HepG2 (cell line): ENCODE data around the gene NPHP4.

Source experiments
- CEBPB ChIP-seq: IDR thresholded peaks from 2 replicates; pipeline ENCODE4 v1.6.1; 2011; ENCODE audit warnings: low read depth, low read length, improper control_type of control experiment, borderline replicate concordance
- FIP1L1 ChIP-seq: fragments of 200-400 bp; formaldehyde crosslinking; IDR thresholded peaks from 2 replicates; pipeline ENCODE4 v1.6.1; 2018; ENCODE audit warnings: low read depth, mild to moderate bottlenecking, low read length, moderate library complexity, borderline replicate concordance; ENCODE audit not compliant: insufficient read depth
- IKZF1 ChIP-seq: fragments of 450-650 bp; IDR thresholded peaks from 2 replicates; pipeline ENCODE4 v1.7.1; 2016
- JUN ChIP-seq: sonication (generic); formaldehyde crosslinking; IDR thresholded peaks from 2 replicates; pipeline ENCODE4 v1.4.0; 2020; ENCODE audit warnings: mild to moderate bottlenecking, missing genetic modification reagents
- RAD21 ChIP-seq: fragments of 450-650 bp; formaldehyde crosslinking; IDR thresholded peaks from 2 replicates; pipeline ENCODE4 v1.5.0; 2020; ENCODE audit warnings: mild to moderate bottlenecking
- SMARCC2 ChIP-seq: fragments of 450-650 bp; IDR thresholded peaks from 2 replicates; pipeline ENCODE4 v1.6.1; 2017; ENCODE audit warnings: antibody characterized with exemption, mild to moderate bottlenecking
- SP1 ChIP-seq, 2 experiments: fragments of 450-650 bp in 1 of 2; sonication (generic) in 1 of 2; formaldehyde crosslinking in 1 of 2; IDR thresholded peaks; 2 replicates each; pipeline versions ENCODE4 v1.4.0 to v1.6.1; 2016 to 2020; ENCODE audit warnings: missing genetic modification reagents in 1 of 2
- ZNF350 ChIP-seq: sonication (generic); formaldehyde crosslinking; IDR thresholded peaks from 2 replicates; pipeline ENCODE4 v1.4.0; 2020; ENCODE audit warnings: mild to moderate bottlenecking, low read depth, missing genetic modification reagents, borderline replicate concordance
- TF ChIP-seq, protein P1 (sequence below): sonication (generic); formaldehyde crosslinking; IDR thresholded peaks from 2 replicates; pipeline ENCODE4 v1.5.0; 2020; ENCODE audit warnings: mild to moderate bottlenecking, missing genetic modification reagents, moderate library complexity
- TF ChIP-seq, protein P2 (sequence below): conservative IDR thresholded peaks from 2 replicates; pipeline ENCODE4 v1.6.1; 2018; ENCODE audit warnings: missing genetic modification reagents
- TF ChIP-seq, protein P3 (sequence below): IDR thresholded peaks from 2 replicates; pipeline ENCODE4 v1.6.1; 2016; ENCODE audit warnings: low read depth, missing genetic modification reagents, missing compliant biosample characterization

DNA sequence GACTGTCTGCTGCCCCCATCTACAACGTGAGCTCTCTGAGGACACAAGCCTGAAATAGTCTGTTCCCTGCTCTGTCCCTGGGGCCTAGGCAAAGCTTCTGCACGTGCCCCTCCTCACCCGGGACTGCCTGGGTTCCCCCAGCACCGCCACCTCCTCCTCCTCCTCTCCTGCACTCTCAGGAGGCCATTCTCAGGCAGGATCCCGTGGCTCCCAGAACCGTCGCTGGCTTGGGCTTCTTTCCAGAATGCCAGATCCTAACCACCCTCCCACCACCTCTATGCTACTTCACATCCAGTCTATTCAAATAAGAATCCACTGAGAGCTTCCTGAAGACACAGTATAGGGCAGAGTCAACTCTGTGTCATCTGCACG is 11.2 kb downstream of the NPHP4 start:
- TF ChIP-seq FIP1L1 (no peak), JUN (no peak), RAD21 (no peak), ZNF350 (CRISPR knock-in tag) (no peak), SP1 (IDR thresholded peaks at IDR 0.05) (no peak), SP1 (CRISPR knock-in tag; IDR thresholded peaks at IDR 0.05) (no peak), IKZF1 (no peak), SMARCC2 (no peak), CEBPB (no peak)
- TF ChIP-seq, protein P1, sequence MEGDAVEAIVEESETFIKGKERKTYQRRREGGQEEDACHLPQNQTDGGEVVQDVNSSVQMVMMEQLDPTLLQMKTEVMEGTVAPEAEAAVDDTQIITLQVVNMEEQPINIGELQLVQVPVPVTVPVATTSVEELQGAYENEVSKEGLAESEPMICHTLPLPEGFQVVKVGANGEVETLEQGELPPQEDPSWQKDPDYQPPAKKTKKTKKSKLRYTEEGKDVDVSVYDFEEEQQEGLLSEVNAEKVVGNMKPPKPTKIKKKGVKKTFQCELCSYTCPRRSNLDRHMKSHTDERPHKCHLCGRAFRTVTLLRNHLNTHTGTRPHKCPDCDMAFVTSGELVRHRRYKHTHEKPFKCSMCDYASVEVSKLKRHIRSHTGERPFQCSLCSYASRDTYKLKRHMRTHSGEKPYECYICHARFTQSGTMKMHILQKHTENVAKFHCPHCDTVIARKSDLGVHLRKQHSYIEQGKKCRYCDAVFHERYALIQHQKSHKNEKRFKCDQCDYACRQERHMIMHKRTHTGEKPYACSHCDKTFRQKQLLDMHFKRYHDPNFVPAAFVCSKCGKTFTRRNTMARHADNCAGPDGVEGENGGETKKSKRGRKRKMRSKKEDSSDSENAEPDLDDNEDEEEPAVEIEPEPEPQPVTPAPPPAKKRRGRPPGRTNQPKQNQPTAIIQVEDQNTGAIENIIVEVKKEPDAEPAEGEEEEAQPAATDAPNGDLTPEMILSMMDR (CRISPR knock-in tag): no peak
- TF ChIP-seq, protein P2, sequence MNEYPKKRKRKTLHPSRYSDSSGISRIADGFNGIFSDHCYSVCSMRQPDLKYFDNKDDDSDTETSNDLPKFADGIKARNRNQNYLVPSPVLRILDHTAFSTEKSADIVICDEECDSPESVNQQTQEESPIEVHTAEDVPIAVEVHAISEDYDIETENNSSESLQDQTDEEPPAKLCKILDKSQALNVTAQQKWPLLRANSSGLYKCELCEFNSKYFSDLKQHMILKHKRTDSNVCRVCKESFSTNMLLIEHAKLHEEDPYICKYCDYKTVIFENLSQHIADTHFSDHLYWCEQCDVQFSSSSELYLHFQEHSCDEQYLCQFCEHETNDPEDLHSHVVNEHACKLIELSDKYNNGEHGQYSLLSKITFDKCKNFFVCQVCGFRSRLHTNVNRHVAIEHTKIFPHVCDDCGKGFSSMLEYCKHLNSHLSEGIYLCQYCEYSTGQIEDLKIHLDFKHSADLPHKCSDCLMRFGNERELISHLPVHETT (CRISPR knock-in tag): no peak
- TF ChIP-seq, protein P3, sequence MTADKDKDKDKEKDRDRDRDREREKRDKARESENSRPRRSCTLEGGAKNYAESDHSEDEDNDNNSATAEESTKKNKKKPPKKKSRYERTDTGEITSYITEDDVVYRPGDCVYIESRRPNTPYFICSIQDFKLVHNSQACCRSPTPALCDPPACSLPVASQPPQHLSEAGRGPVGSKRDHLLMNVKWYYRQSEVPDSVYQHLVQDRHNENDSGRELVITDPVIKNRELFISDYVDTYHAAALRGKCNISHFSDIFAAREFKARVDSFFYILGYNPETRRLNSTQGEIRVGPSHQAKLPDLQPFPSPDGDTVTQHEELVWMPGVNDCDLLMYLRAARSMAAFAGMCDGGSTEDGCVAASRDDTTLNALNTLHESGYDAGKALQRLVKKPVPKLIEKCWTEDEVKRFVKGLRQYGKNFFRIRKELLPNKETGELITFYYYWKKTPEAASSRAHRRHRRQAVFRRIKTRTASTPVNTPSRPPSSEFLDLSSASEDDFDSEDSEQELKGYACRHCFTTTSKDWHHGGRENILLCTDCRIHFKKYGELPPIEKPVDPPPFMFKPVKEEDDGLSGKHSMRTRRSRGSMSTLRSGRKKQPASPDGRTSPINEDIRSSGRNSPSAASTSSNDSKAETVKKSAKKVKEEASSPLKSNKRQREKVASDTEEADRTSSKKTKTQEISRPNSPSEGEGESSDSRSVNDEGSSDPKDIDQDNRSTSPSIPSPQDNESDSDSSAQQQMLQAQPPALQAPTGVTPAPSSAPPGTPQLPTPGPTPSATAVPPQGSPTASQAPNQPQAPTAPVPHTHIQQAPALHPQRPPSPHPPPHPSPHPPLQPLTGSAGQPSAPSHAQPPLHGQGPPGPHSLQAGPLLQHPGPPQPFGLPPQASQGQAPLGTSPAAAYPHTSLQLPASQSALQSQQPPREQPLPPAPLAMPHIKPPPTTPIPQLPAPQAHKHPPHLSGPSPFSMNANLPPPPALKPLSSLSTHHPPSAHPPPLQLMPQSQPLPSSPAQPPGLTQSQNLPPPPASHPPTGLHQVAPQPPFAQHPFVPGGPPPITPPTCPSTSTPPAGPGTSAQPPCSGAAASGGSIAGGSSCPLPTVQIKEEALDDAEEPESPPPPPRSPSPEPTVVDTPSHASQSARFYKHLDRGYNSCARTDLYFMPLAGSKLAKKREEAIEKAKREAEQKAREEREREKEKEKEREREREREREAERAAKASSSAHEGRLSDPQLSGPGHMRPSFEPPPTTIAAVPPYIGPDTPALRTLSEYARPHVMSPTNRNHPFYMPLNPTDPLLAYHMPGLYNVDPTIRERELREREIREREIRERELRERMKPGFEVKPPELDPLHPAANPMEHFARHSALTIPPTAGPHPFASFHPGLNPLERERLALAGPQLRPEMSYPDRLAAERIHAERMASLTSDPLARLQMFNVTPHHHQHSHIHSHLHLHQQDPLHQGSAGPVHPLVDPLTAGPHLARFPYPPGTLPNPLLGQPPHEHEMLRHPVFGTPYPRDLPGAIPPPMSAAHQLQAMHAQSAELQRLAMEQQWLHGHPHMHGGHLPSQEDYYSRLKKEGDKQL: no peak
